ENCODE results near the gene EIF4ENIF1.
"Not testable (repeated sequence)": the region's sequence is repeated elsewhere in the genome, so short reads cannot be mapped to it uniquely, and the experiment has no call there.

The EIF4ENIF1 gene

DNA sequence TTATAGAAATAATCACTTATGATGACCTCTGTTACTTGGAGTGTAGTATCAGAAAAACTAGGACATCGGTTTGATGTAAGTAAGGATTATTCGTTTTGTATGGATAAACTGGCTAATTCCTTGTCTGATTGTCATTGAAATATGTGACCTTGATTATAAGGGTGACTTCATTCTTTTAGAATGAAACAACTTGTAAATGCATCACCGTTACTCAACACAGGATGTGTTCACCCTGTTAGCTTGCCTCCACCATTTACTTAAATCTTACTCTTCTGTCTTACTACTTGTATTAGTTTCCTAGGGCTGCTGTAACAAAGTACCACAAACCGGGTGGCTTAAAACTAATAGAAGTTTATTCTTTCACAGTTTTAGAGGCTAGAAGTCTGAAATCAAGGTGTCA, 14.6 kb upstream of the EIF4ENIF1 start:
- peak overlapping the region in 1 of 2 donors; percentile 63 for H3K27ac Mint-ChIP-seq
- no peaks in the 10 kb centered on the region for H3K9me3 Mint-ChIP-seq
- peaks cover 24 to 65% of the 10 kb centered on the region in 2 donors for H3K4me1 Mint-ChIP-seq (ENCODE audit: low read depth in 2 of 2)
- no peak overlapping the region for H3K4me3 Mint-ChIP-seq
- peaks cover 25% of the 10 kb centered on the region for H3K36me3 Mint-ChIP-seq (ENCODE audit: insufficient read depth)
- ATAC-seq (replicated peaks) = no peak
- H3K27me3 Mint-ChIP-seq = no peaks in the 10 kb centered on the region
- no peak for DNase-seq

DNA sequence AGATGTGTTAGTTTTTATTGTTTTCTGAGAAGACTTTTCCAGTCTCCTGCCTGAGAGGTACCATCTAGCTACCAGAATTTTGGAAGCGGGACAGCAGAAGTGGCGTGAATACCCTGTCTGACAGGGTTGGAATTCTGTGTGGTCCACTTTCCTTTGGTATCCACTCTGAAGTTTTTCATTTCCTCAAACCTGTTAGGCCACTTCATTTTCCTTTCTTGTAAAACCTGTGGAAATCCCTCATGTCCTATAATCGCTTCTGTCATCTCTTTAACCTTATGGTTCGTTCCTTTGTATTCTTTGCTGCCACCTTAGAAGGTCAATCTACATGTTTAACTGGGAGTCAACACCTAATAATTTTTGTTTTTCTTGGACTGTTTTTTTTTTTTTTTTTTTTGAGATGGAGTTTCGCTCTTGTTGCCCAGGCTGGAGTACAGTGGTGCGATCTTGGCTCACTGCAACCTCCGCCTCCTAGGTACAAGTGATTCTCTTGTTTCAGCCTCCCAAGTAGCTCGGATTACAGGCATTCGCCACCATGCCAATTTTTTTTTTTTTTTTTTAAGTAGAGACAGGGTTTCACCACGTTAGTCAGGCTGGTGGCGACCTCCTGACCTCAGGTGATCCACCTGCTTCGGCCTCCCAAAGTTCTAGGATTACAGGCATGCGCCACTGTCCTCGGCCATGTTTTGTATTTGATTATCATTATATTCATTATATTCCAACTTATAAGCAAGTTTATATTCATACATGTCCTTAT, 13.7 kb upstream of the EIF4ENIF1 start:
- Mint-ChIP-seq H3K4me1 (ENCODE audit: low read depth in 2 of 2) (peaks cover 22 to 66% of the 10 kb centered on the region in 2 donors), H3K36me3 (ENCODE audit: insufficient read depth) (peaks cover 22% of the 10 kb centered on the region), H3K27me3 (no peaks in the 10 kb centered on the region), H3K27ac (peak overlapping the region in 1 of 2 donors; percentile 67), H3K9me3 (no peaks in the 10 kb centered on the region), H3K4me3 (no peak overlapping the region)
- no peak for ATAC-seq (replicated peaks)
- no peak for DNase-seq

DNA sequence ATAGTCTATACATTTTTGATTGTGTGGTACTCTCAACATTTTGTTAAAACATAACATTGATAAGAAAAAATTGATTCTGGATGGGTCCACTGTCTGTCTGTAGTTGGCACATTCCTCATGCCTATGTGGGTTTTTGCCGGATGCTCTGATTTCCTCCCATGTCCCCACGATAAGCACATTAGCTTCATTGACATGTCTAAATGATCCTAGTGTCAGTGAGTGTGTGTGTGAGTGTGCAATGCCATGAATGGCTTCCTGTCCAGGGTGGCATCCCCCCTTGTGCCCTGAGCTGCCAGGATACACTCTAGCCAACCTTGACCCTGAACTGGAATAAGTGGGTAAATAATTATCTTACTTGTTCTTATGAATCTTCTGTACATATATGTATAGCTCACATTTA, 12.1 kb upstream of the EIF4ENIF1 start:
- peaks cover 32% of the 10 kb centered on the region for H3K36me3 Mint-ChIP-seq (ENCODE audit: insufficient read depth)
- H3K4me3 Mint-ChIP-seq = peak overlapping the region; percentile 31 to 56
- H3K4me1 Mint-ChIP-seq (ENCODE audit: low read depth in 2 of 2) = peaks cover 31 to 64% of the 10 kb centered on the region in 2 donors
- H3K27me3 Mint-ChIP-seq = no peaks in the 10 kb centered on the region
- no peak for ATAC-seq (replicated peaks)
- DNase-seq = no peak
- peak overlapping the region; percentile 67 to 78 for H3K27ac Mint-ChIP-seq
- no peaks in the 10 kb centered on the region for H3K9me3 Mint-ChIP-seq

GRCh38 chr22:31497148-31497938, 7.7 kb upstream of the EIF4ENIF1 start:
- Mint-ChIP-seq H3K27ac (peak overlapping the region; percentile 94 to 95), H3K4me3 (peak overlapping the region; percentile 93 to 98), H3K36me3 (ENCODE audit: insufficient read depth) (peaks cover 35% of the 10 kb centered on the region), H3K4me1 (ENCODE audit: low read depth in 2 of 2) (peaks cover 18 to 33% of the 10 kb centered on the region in 2 donors), H3K27me3 (no peaks in the 10 kb centered on the region), H3K9me3 (no peaks in the 10 kb centered on the region)
- DNase-seq = peak; percentile 36 to 42 (median 37)
- ATAC-seq (replicated peaks) = peak; percentile 39

DNA sequence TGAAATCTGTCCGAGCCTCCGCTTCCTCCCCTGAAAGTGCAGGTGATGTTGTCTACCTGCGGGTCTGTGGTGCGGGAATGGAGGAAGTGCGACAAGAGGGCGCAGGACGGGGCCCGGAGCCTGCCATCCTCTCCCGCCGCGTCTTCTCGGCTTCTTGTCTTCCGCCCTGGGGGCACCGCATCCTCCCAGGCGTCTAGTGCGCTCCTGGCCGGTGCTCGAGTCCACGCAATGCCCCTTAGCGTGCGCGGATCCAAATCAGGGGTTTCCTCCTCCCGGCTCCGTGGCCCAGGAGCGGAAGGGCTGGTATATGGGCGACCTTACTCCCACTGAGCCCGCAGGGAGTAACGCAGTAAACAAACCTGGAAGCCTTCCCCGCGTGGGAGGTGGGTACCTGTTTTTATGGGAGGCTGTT, 7.1 kb upstream of the EIF4ENIF1 start:
- H3K27me3 Mint-ChIP-seq = no peaks in the 10 kb centered on the region
- peaks cover 33% of the 10 kb centered on the region for H3K36me3 Mint-ChIP-seq (ENCODE audit: insufficient read depth)
- ATAC-seq (replicated peaks) (peak; percentile 22), DNase-seq (peak in 2 of 3 experiments; percentile 30 to 36)
- H3K27ac Mint-ChIP-seq = peak overlapping the region; percentile 94 to 95
- peak overlapping the region; percentile 93 to 98 for H3K4me3 Mint-ChIP-seq
- H3K9me3 Mint-ChIP-seq = no peaks in the 10 kb centered on the region
- peaks cover 14 to 30% of the 10 kb centered on the region in 2 donors for H3K4me1 Mint-ChIP-seq (ENCODE audit: low read depth in 2 of 2)

DNA sequence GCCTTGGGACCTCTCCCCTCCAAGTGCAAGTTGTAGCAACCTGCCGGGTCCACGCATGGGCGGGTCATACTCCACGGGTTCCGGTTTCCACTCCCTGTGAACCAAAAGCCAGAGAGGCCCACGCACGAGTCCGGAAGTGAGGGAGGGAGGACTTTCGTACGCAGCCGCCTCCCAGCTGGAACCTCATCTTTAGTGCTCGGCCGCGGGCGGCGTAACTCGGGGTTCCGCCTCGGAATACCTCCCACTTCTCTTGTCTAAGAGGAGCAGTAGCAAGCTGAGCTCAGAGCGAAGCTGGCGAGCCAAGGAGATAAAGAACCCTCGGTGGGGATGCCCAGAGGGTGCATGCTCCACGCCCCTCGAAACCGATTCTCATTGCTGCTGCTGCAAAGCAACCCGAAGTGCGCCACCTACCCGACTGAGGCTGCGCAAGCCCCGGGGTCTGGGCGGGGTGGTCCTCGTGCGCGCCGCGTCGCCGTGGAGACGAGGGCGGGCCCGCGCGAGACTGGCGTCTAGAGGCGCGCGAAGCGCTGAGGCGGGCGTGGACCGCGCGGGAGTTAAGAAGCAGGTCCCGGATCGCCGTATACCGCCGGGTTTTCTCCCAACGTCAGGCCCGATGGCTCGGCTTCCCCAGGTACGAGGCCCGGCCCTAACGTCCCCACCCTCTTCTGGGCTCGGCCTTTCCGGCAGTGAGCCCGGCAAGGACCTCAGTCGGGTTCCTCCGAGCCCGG, 6.5 kb upstream of the EIF4ENIF1 start, which contains the start of gene SFI1:
TSS of gene SFI1 (plus strand) at position 530 of the 728 bp plus-strand sequence. CDS start 11,749 bp downstream, outside the sequence.
- Mint-ChIP-seq H3K27ac (peak within 1 kb of the TSS; percentile 94 to 95), H3K27me3 (no peaks in the 10 kb centered on the region), H3K9me3 (no peaks in the 10 kb centered on the region), H3K36me3 (ENCODE audit: insufficient read depth) (peaks cover 33% of the 10 kb centered on the region), H3K4me1 (ENCODE audit: low read depth in 2 of 2) (peaks cover 12 to 29% of the 10 kb centered on the region in 2 donors), H3K4me3 (peak within 1 kb of the TSS; percentile 93 to 98)
- DNase-seq (peak; percentile 95 to 96 (median 96)), ATAC-seq (replicated peaks) (peak; percentile 84)

GRCh38 chr22:31495343-31495742, 5.7 kb upstream of the EIF4ENIF1 start:
- H3K36me3 Mint-ChIP-seq (ENCODE audit: insufficient read depth) = peaks cover 37% of the 10 kb centered on the region
- no peaks in the 10 kb centered on the region for H3K27me3 Mint-ChIP-seq
- H3K27ac Mint-ChIP-seq = peak overlapping the region in 1 of 2 donors; percentile 94
- peaks cover 18 to 36% of the 10 kb centered on the region in 2 donors for H3K4me1 Mint-ChIP-seq (ENCODE audit: low read depth in 2 of 2)
- no peaks in the 10 kb centered on the region for H3K9me3 Mint-ChIP-seq
- ATAC-seq (replicated peaks) = no peak
- peak overlapping the region; percentile 93 to 98 for H3K4me3 Mint-ChIP-seq
- DNase-seq = no peak

DNA sequence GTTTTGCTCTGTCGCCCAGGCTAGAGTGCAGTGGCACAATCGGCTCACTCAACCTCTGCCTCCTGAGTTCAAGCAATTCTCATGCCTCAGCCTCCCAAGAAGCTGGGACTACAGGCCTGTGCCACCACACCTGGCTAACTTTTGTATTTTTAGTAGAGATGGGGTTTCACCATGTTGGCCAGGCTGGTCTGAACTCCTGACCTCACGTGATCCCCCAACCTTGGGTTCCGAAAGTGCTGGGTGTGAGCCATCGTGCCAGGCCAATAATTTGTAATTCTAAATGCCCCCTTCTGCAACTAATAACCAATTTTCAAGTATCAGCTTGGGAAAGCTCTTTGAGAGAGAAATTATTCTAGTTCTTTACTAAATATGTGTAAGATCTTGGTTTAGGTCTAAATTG, 3.7 kb upstream of the EIF4ENIF1 start:
- DNase-seq; H3K9me3 Mint-ChIP-seq; H3K27me3 Mint-ChIP-seq; ATAC-seq (replicated peaks); H3K4me3 Mint-ChIP-seq: not testable (repeated sequence)
- Mint-ChIP-seq H3K27ac (peak overlapping the region in 1 of 2 donors; percentile 44), H3K36me3 (ENCODE audit: insufficient read depth) (peaks cover 33% of the 10 kb centered on the region), H3K4me1 (ENCODE audit: low read depth in 2 of 2) (peaks cover 26 to 34% of the 10 kb centered on the region in 2 donors)

- Mint-ChIP-seq H3K9me3 (no peaks in the 10 kb centered on the region), H3K27ac (peak overlapping the region in 1 of 2 donors; percentile 53), H3K4me3 (no peak overlapping the region), H3K36me3 (ENCODE audit: insufficient read depth) (peaks cover 28% of the 10 kb centered on the region), H3K27me3 (no peaks in the 10 kb centered on the region), H3K4me1 (ENCODE audit: low read depth in 2 of 2) (peaks cover 20 to 34% of the 10 kb centered on the region in 2 donors)
- DNase-seq (no peak), ATAC-seq (replicated peaks) (no peak)
Measured at GRCh38 chr22:31492151-31492550, 2.5 kb upstream of the EIF4ENIF1 start.

DNA sequence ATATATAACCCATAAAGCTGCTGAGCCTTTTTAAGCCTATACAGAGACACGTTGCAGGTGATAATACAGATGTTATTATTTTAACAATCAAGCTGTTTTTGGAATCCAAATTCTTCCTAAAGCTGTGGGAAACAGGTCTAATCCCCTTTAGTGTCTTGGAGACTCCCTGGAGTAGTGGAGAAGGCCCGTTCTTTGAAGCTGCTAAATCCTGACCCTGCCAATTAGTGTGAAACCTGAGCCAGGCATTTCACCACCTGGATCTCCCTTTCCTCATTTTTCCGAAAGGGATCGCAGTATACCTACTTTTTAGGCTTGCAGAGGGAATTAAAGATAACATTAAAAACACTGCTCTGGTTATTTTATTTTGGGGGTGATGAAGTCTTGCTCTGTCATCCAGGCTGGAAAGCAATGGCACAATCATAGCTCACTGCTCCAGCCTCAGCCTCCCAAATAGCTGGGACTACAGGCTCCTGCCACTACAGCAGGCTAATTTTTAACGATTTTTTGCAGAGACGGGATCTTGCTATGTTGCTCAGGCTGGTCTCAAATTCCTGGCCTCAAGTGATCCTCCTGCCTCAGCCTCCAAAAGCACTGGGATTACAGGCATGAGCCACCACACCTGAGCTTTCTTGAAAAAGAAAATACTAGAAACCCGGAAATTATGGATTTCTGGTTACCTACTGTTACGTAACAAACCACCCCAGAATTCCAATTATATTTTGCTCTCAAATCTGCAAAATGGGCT, 1.7 kb upstream of the EIF4ENIF1 start:
- Mint-ChIP-seq H3K27me3 (no peaks in the 10 kb centered on the region), H3K4me1 (ENCODE audit: low read depth in 2 of 2) (peaks cover 15 to 29% of the 10 kb centered on the region in 2 donors), H3K9me3 (no peaks in the 10 kb centered on the region), H3K36me3 (ENCODE audit: insufficient read depth) (peaks cover 29% of the 10 kb centered on the region), H3K27ac (peak overlapping the region; percentile 91 to 98), H3K4me3 (peak overlapping the region; percentile 19 to 88)
- DNase-seq (no peak), ATAC-seq (replicated peaks) (no peak)

DNA sequence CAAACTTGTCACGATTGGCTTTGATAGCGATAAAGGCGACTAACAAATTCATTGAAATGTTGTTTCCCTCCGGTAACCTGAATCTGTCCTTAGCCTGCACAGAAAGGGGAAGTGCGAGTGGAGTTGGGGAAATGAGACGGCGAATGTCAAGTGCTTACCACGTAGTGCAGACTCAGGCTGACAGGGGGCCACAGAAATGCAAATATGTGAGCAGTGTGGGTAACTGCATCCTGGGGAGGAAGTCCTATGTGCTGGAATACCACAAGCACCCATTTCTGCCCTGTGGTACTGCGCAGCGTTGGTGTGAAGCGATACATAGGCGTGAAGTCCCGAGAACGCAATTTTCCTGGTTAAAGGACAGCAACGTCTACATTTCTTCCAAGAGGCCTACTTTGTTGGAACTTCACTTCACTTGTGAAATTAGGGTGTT, 869 bp upstream of the EIF4ENIF1 start:
- no peaks in the 10 kb centered on the region for H3K9me3 Mint-ChIP-seq
- H3K27me3 Mint-ChIP-seq = no peaks in the 10 kb centered on the region
- peaks cover 30% of the 10 kb centered on the region for H3K36me3 Mint-ChIP-seq (ENCODE audit: insufficient read depth)
- H3K4me3 Mint-ChIP-seq = peak overlapping the region; percentile 88 to 92
- ATAC-seq (replicated peaks) (peak; percentile 67), DNase-seq (peak; percentile 48 to 52 (median 51))
- peak overlapping the region; percentile 91 to 98 for H3K27ac Mint-ChIP-seq
- peaks cover 15 to 30% of the 10 kb centered on the region in 2 donors for H3K4me1 Mint-ChIP-seq (ENCODE audit: low read depth in 2 of 2)

DNA sequence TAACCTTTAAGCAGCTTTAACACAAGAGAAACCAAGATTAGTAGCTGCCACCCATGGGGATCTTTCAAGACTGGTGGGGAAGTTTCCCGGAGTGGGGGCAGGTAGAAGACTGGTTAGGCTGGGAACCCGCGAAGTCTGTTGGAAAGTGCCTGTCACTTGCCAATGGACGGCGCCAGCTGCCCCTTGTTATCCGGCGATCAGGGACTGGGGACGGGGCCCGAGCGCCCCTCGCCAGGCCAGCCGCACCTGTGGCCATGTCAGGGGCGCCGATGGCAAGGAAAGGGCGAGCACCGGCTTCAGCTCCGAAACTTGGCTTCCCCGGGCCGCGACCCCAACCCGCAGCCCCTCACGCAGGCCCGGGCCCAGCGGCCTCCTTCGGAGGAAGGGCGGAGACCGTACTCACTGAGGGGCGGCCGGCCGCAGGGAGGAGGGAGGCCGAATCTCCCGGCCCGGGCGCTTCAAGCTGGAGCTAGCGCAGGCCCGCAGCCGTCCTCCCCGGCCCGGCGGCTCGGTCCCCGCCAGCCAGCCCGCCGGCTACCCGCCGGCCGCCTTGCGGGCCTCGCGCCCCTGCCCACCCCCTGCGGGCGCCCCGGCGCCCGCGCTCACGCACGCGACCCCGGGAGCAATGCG, 539 bp downstream of the EIF4ENIF1 start:
- Mint-ChIP-seq H3K27me3 (no peaks in the 10 kb centered on the region), H3K4me1 (ENCODE audit: low read depth in 2 of 2) (peaks cover 17 to 43% of the 10 kb centered on the region in 2 donors), H3K4me3 (peak overlapping the region; percentile 88 to 92), H3K9me3 (no peaks in the 10 kb centered on the region), H3K36me3 (ENCODE audit: insufficient read depth) (peaks cover 41% of the 10 kb centered on the region), H3K27ac (peak overlapping the region; percentile 91 to 98)
- DNase-seq (peak; percentile 3 to 15 (median 8)), ATAC-seq (replicated peaks) (peak; percentile 11)

All from effector memory CD8-positive, alpha-beta T cell (primary cell).